H9 (cell line): ENCODE results near the gene GRB14. TPM values are rescaled to one million over a fixed set of nuclear protein-coding genes. Genes with fewer than 3 reads are reported as not detected.

Experiments
- DNase-seq: peaks from one replicate; pipeline ENCODE4 v3.0.0-alpha.2; 2017
- H2AFZ ChIP-seq: one replicate; pipeline ENCODE4 v1.6.1; 2013; ENCODE audit warnings: mild to moderate bottlenecking, low read length, control low read depth, moderate library complexity
- H2AK5ac ChIP-seq: 2 replicates; pipeline ENCODE4 v1.6.1; 2013; ENCODE audit warnings: low read length, control low read depth, mixed read lengths; ENCODE audit not compliant: insufficient read length
- H2BK120ac ChIP-seq: one replicate; pipeline ENCODE4 v1.6.1; 2013; ENCODE audit warnings: low read depth, mild to moderate bottlenecking, low read length, control low read depth, inconsistent platforms; ENCODE audit not compliant: poor library complexity, severe bottlenecking
- H2BK12ac ChIP-seq: 2 replicates; pipeline ENCODE4 v1.6.1; 2013; ENCODE audit warnings: low read length, control low read depth, mixed read lengths, low read depth; ENCODE audit not compliant: insufficient read length
- H2BK15ac ChIP-seq: 2 replicates; pipeline ENCODE4 v1.6.1; 2013; ENCODE audit warnings: low read depth, low read length, control low read depth
- H2BK20ac ChIP-seq: one replicate; pipeline ENCODE4 v1.6.1; 2013; ENCODE audit warnings: low read depth, mild to moderate bottlenecking, low read length, control low read depth, inconsistent platforms; ENCODE audit not compliant: poor library complexity, severe bottlenecking
- H2BK5ac ChIP-seq: 2 replicates; pipeline ENCODE4 v1.6.1; 2013; ENCODE audit warnings: low read length, control low read depth, mixed read lengths; ENCODE audit not compliant: insufficient read length
- H3K14ac ChIP-seq: 2 replicates; pipeline ENCODE4 v1.6.1; 2013; ENCODE audit warnings: low read length, control low read depth; ENCODE audit not compliant: insufficient read depth
- H3K18ac ChIP-seq: 2 replicates; pipeline ENCODE4 v1.6.1; 2013; ENCODE audit warnings: low read depth, mild to moderate bottlenecking, mixed read lengths, low read length, control low read depth; ENCODE audit not compliant: insufficient read length
- H3K23ac ChIP-seq: 2 replicates; pipeline ENCODE4 v1.6.1; 2013; ENCODE audit warnings: low read length, control low read depth, mixed read lengths, low read depth; ENCODE audit not compliant: insufficient read length
- H3K23me2 ChIP-seq: 2 replicates; pipeline ENCODE4 v1.6.1; 2013; ENCODE audit warnings: low read depth, mild to moderate bottlenecking, mixed read lengths, low read length, control low read depth; ENCODE audit not compliant: insufficient read length, poor library complexity, severe bottlenecking
- H3K27ac ChIP-seq: 2 replicates; pipeline ENCODE4 v1.5.1; 2013; ENCODE audit warnings: low read length, control low read depth, mixed read lengths, low read depth; ENCODE audit not compliant: insufficient read length
- H3K27me3 ChIP-seq: 2 replicates; pipeline ENCODE4 v1.6.1; 2013; ENCODE audit warnings: low read length, control low read depth, inconsistent platforms; ENCODE audit not compliant: insufficient read depth
- H3K4ac ChIP-seq: 2 replicates; pipeline ENCODE4 v1.6.1; 2013; ENCODE audit warnings: low read depth, mild to moderate bottlenecking, control low read depth, inconsistent platforms, low read length, moderate library complexity
- H3K4me1 ChIP-seq: 2 replicates; pipeline ENCODE4 v1.6.1; 2013; ENCODE audit warnings: low read length, control low read depth, inconsistent platforms; ENCODE audit not compliant: insufficient read depth
- H3K4me2 ChIP-seq: 2 replicates; pipeline ENCODE4 v1.6.1; 2013; ENCODE audit warnings: low read length, control low read depth, mixed read lengths; ENCODE audit not compliant: insufficient read length, insufficient read depth
- H3K56ac ChIP-seq: 2 replicates; pipeline ENCODE4 v1.6.1; 2013; ENCODE audit warnings: low read depth, mild to moderate bottlenecking, mixed read lengths, low read length, control low read depth; ENCODE audit not compliant: insufficient read length
- H3K79me1 ChIP-seq: 2 replicates; pipeline ENCODE4 v1.6.1; 2013; ENCODE audit warnings: low read depth, mild to moderate bottlenecking, moderate library complexity, low read length, control low read depth, inconsistent platforms; ENCODE audit not compliant: insufficient read depth, poor library complexity, severe bottlenecking
- H3K79me2 ChIP-seq: 2 replicates; pipeline ENCODE4 v1.6.1; 2013; ENCODE audit warnings: low read length, control low read depth, inconsistent platforms; ENCODE audit not compliant: insufficient read depth
- H3K9ac ChIP-seq: 2 replicates; pipeline ENCODE4 v1.6.1; 2013; ENCODE audit warnings: low read length, control low read depth, mixed read lengths; ENCODE audit not compliant: insufficient read length; ENCODE audit errors: extremely low read depth
- H3K9me3 ChIP-seq: one replicate; pipeline ENCODE4 v1.6.1; 2013; ENCODE audit warnings: low read depth, low read length, inconsistent platforms; ENCODE audit not compliant: control insufficient read depth
- H3T11ph ChIP-seq: one replicate; pipeline ENCODE4 v1.6.1; 2013; ENCODE audit warnings: mild to moderate bottlenecking, low read length, control low read depth, inconsistent platforms
- H4K20me1 ChIP-seq: one replicate; pipeline ENCODE4 v1.6.1; 2013; ENCODE audit not compliant: control insufficient read depth, insufficient read length, insufficient read depth
- H4K5ac ChIP-seq: 2 replicates; pipeline ENCODE4 v1.6.1; 2013; ENCODE audit warnings: low read depth, mild to moderate bottlenecking, mixed read lengths, low read length, control low read depth; ENCODE audit not compliant: insufficient read length
- H4K8ac ChIP-seq: replicated peaks from 2 replicates; pipeline ENCODE4 v1.6.1; 2013; ENCODE audit warnings: low read length, control low read depth, mixed read lengths, low read depth; ENCODE audit not compliant: insufficient read length
- H4K91ac ChIP-seq: 2 replicates; pipeline ENCODE4 v1.6.1; 2013; ENCODE audit warnings: low read depth, mild to moderate bottlenecking, moderate library complexity, mixed read lengths, low read length, control low read depth; ENCODE audit not compliant: insufficient read length
- H3K27ac Mint-ChIP-seq, 3 experiments: 2 replicates in 2 of 3; 3 replicates in 1 of 3; pipeline ENCODE4 v1.8.0; 2020 to 2021; ENCODE audit warnings: mixed read lengths in 3 of 3, mild to moderate bottlenecking in 1 of 3, moderate library complexity in 1 of 3
- H3K27me3 Mint-ChIP-seq: 2 replicates; pipeline ENCODE4 v1.8.0; 2021; ENCODE audit warnings: low read depth, mild to moderate bottlenecking, moderate library complexity, mixed read lengths
- H3K36me3 Mint-ChIP-seq, 3 experiments: 2 replicates in 2 of 3; 3 replicates in 1 of 3; pipeline ENCODE4 v1.8.0; 2020 to 2021; ENCODE audit warnings: low read depth in 3 of 3, mixed read lengths in 3 of 3; ENCODE audit not compliant: insufficient read depth in 1 of 3
- H3K4me1 Mint-ChIP-seq, 2 experiments: 2 replicates each; pipeline ENCODE4 v1.8.0; 2020; ENCODE audit warnings: mixed read lengths in 2 of 2
- H3K4me3 Mint-ChIP-seq, 2 experiments: 2 replicates in 1 of 2; 3 replicates in 1 of 2; pipeline ENCODE4 v1.8.0; 2020 to 2021; ENCODE audit warnings: mild to moderate bottlenecking in 2 of 2, mixed read lengths in 2 of 2, moderate library complexity in 1 of 2
- H3K9me3 Mint-ChIP-seq, 2 experiments: 2 replicates in 1 of 2; 3 replicates in 1 of 2; pipeline ENCODE4 v1.8.0; 2020; ENCODE audit warnings: mild to moderate bottlenecking in 2 of 2, mixed read lengths in 2 of 2, moderate library complexity in 1 of 2
- CTCF ChIP-seq: fragments of 200-600 bp; sonication (generic); conservative IDR thresholded peaks from 3 replicates; pipeline ENCODE4 v1.8.0; 2021; ENCODE audit warnings: antibody characterized with exemption, mild to moderate bottlenecking
- WGBS: extraction: QIAGEN DNeasy Blood & Tissue Kit; methylation state at CpG from one replicate; pipeline ENCODE4 v1.1.7; 2013; ENCODE audit warnings: missing lambda C conversion rate, low lambda C conversion rate, mixed read lengths; ENCODE audit not compliant: insufficient read length; ENCODE audit errors: extremely low coverage; 5-methylcytosine and 5-hydroxymethylcytosine counted together
- total RNA-seq: library from RNA; stranded (reverse); gene quantifications from 2 replicates; pipeline ENCODE4 v1.2.1, GENCODE V29; 2021

Gene GRB14
- total RNA-seq, 1 experiment from 2014 or later = 7.6 TPM

GRCh38 chr2:164515030-164515429 lies 106.3 kb downstream of the GRB14 start:
- no peak overlapping the region for H3K27ac ChIP-seq
- TF ChIP-seq CTCF = no peak
- H3K27ac Mint-ChIP-seq = no peak overlapping the region
- peaks cover 25 to 41% (median 29%) of the 10 kb centered on the region in 3 experiments for H3K36me3 Mint-ChIP-seq
- no peak overlapping the region for H2BK15ac ChIP-seq
- no peak overlapping the region for H3K9ac ChIP-seq
- no peak overlapping the region for H2BK12ac ChIP-seq
- no peak overlapping the region for H3K4me3 Mint-ChIP-seq
- no peak overlapping the region for H3K14ac ChIP-seq
- H3K4ac ChIP-seq = no peak overlapping the region
- no peaks in the 10 kb centered on the region for H3K27me3 ChIP-seq
- no peak overlapping the region for H3K18ac ChIP-seq
- no peaks in the 10 kb centered on the region for H3K23me2 ChIP-seq
- H3K9me3 Mint-ChIP-seq = peaks cover 21% of the 10 kb centered on the region in 2 experiments
- H2BK20ac ChIP-seq = no peak overlapping the region
- no peak overlapping the region for H2AK5ac ChIP-seq
- no CpG with 5 or more reads among the region's 4 CpGs for WGBS
- H4K20me1 ChIP-seq = no peaks in the 10 kb centered on the region
- H2AFZ ChIP-seq = no peak overlapping the region
- H3K4me1 Mint-ChIP-seq = peaks cover 6 to 8% of the 10 kb centered on the region in 2 experiments
- no peak overlapping the region for H4K8ac ChIP-seq
- no peaks in the 10 kb centered on the region for H3K79me2 ChIP-seq
- H4K5ac ChIP-seq = no peak overlapping the region
- H3K23ac ChIP-seq = no peak overlapping the region
- H3K79me1 ChIP-seq = no peaks in the 10 kb centered on the region
- no peak overlapping the region for H2BK120ac ChIP-seq
- H3K4me2 ChIP-seq = no peak overlapping the region
- no peak overlapping the region for H3K56ac ChIP-seq
- no peak for DNase-seq
- no peaks in the 10 kb centered on the region for H3K9me3 ChIP-seq
- no peaks in the 10 kb centered on the region for H3K4me1 ChIP-seq
- no peak overlapping the region for H2BK5ac ChIP-seq
- no peaks in the 10 kb centered on the region for H3K27me3 Mint-ChIP-seq
- no peak overlapping the region for H3T11ph ChIP-seq
- no peak overlapping the region for H4K91ac ChIP-seq
